Endothelial cell of umbilical vein (primary cell): ENCODE results near the gene OR7D4. TPM values are rescaled to one million over a fixed set of nuclear protein-coding genes. Genes with fewer than 3 reads are reported as not detected.
A peak's percentile ranks its signal among the peaks of the same experiment; 100 is the strongest.
"Not testable (repeated sequence)": the region's sequence is repeated elsewhere in the genome, so short reads cannot be mapped to it uniquely, and the experiment has no call there.

Source experiments
- BruUV-seq: library from RNA; stranded (reverse); fragments of 400-500 nt; replicated peaks from 2 replicates; lab custom pipeline; 2021; lab: Mats Ljungman, UMichigan
- CTCF ChIA-PET: fragments of 300-600, 350-600 bp; sonication (Branson Sonifier 250); formaldehyde crosslinking; loops from one replicate; lab custom pipeline; 2021; ENCODE audit warnings: antibody characterized with exemption, inconsistent platforms; lab: Charles Lee
- POLR2A ChIA-PET: fragments of 300-600, 350-600 bp; sonication (Branson Sonifier 250); formaldehyde crosslinking; loops from one replicate; lab custom pipeline; 2021; ENCODE audit warnings: antibody characterized with exemption, inconsistent platforms; lab: Charles Lee
- DNase-seq: peaks from one replicate; pipeline ENCODE4 v3.0.0-alpha.2; 2011; ENCODE audit warnings: low read depth, low spot score
- FAIRE-seq: peaks from 2 replicates; lab custom pipeline; 2011; peaks lifted over from hg19 to GRCh38; lab: Jason Lieb, UNC
- H2AFZ ChIP-seq: 2 replicates; pipeline ENCODE4 v1.6.0; 2012; ENCODE audit warnings: low read depth, low read length, control low read depth, inconsistent platforms
- H3K27ac ChIP-seq: 2 replicates; pipeline ENCODE4 v1.5.1; 2011; ENCODE audit warnings: low read depth, mild to moderate bottlenecking, control low read depth, low read length, moderate library complexity; ENCODE audit not compliant: insufficient read depth
- H3K27me3 ChIP-seq, 2 experiments: 2 replicates each; pipeline versions ENCODE4 v1.6.0 to v1.6.1; 2011; ENCODE audit warnings: low read length in 2 of 2, mixed read lengths in 1 of 2; ENCODE audit not compliant: control insufficient read depth in 2 of 2, insufficient read depth in 2 of 2
- H3K36me3 ChIP-seq, 2 experiments: 2 replicates in 1 of 2; 3 replicates in 1 of 2; pipeline ENCODE4 v1.5.1; 2011; ENCODE audit warnings: low read length in 2 of 2, mild to moderate bottlenecking in 1 of 2, moderate library complexity in 1 of 2; ENCODE audit not compliant: control insufficient read depth in 2 of 2, insufficient read depth in 2 of 2; ENCODE audit errors: extremely low read depth in 1 of 2
- H3K4me1 ChIP-seq: 3 replicates; pipeline ENCODE4 v1.5.1; 2011; ENCODE audit warnings: mild to moderate bottlenecking, low read length; ENCODE audit not compliant: control insufficient read depth, insufficient read depth; ENCODE audit errors: extremely low read depth
- H3K4me2 ChIP-seq: 2 replicates; pipeline ENCODE4 v1.6.1; 2011; ENCODE audit warnings: low read length, control low read depth, mixed read lengths; ENCODE audit not compliant: insufficient read depth
- H3K4me3 ChIP-seq, 3 experiments: fragments of 200-600 bp in 1 of 3; sonication (generic), shearing (Covaris generic) in 1 of 3; replicated peaks in 1 of 3; 2 replicates each; pipeline ENCODE4 v1.5.1; 2011 to 2016; ENCODE audit warnings: control low read depth in 3 of 3, low read length in 3 of 3, mild to moderate bottlenecking in 2 of 3, inconsistent platforms in 1 of 3, low read depth in 1 of 3, moderate library complexity in 1 of 3; ENCODE audit not compliant: insufficient read depth in 1 of 3
- H3K79me2 ChIP-seq: 2 replicates; pipeline ENCODE4 v1.6.0; 2012; ENCODE audit warnings: low read length, inconsistent platforms; ENCODE audit not compliant: control insufficient read depth, insufficient read depth
- H3K9ac ChIP-seq: replicated peaks from 2 replicates; pipeline ENCODE3; 2011; ENCODE audit warnings: low read length, control low read depth; ENCODE audit not compliant: insufficient read depth; ENCODE audit errors: extremely low read depth
- H3K9me1 ChIP-seq: replicated peaks from 3 replicates; pipeline ENCODE4 v1.6.0; 2011; ENCODE audit warnings: mild to moderate bottlenecking, low read length; ENCODE audit not compliant: control insufficient read depth, insufficient read depth; ENCODE audit errors: extremely low read depth
- H3K9me3 ChIP-seq: replicated peaks from 2 replicates; pipeline ENCODE4 v1.5.1; 2012; ENCODE audit warnings: low read length, inconsistent platforms; ENCODE audit not compliant: control insufficient read depth, insufficient read depth
- H4K20me1 ChIP-seq: replicated peaks from 2 replicates; pipeline ENCODE3; 2011; ENCODE audit warnings: mild to moderate bottlenecking, low read length; ENCODE audit not compliant: control insufficient read depth, insufficient read depth; ENCODE audit errors: extremely low read depth
- CTCF ChIP-seq, 2 donors: IDR thresholded peaks; 1 replicate in 1 of 2; 2 replicates in 1 of 2; pipeline ENCODE4 v1.5.1; 2011; ENCODE audit warnings: low read length in 2 of 2, mild to moderate bottlenecking in 2 of 2, moderate library complexity in 2 of 2, control low read depth in 1 of 2, inconsistent platforms in 1 of 2, low read depth in 1 of 2; ENCODE audit not compliant: insufficient read depth in 1 of 2; ENCODE audit errors: extremely low read depth in 1 of 2
- GATA2 ChIP-seq: IDR thresholded peaks from 2 replicates; pipeline ENCODE4 v1.7.0; 2011; ENCODE audit warnings: low read depth, mild to moderate bottlenecking, moderate library complexity, mixed read lengths, low read length; ENCODE audit not compliant: insufficient read length, insufficient read depth
- dilution Hi-C: fragments of 300-500 bp; cut with MboI; formaldehyde crosslinking; loops from one replicate; pipeline ENCODE4 v1.15.0; 2019; ENCODE audit warnings: low sequenced_read_pairs; ENCODE audit not compliant: extremely low pct_ligation_motif_present
- intact Hi-C: fragments of 100-400 bp; cut with micrococcal nuclease; formaldehyde crosslinking; loops from one replicate; pipeline ENCODE4 v1.10.0; 2022
- polyA plus RNA-seq, 4 experiments: library from polyadenylated mRNA; depleted of rRNA in 3 of 4; stranded (reverse) in 3 of 4; unstranded in 1 of 4; fragments of >200 nt; gene quantifications; 2 replicates each; pipeline versions ENCODE4 v1.2.1 to v1.2.3, GENCODE V29; 2011 to 2012; ENCODE audit warnings: missing spikeins in 1 of 4
- total RNA-seq: library from RNA; stranded (reverse); gene quantifications from 2 replicates; pipeline ENCODE4 v1.2.3, GENCODE V29; 2021

Gene OR7D4
- total and polyA plus RNA-seq, 2 donors (not counting 3 experiments of a cell fraction or from before 2014, with no cell fraction given), result not detected

GRCh38 chr19:9205501-9206113 lies 13.8 kb downstream of the OR7D4 start:
- BruUV-seq, result no TSS peak
- no peaks in the 10 kb centered on the region for H3K36me3 ChIP-seq
- FAIRE-seq (peak; percentile 82), DNase-seq (peak; percentile 58)
- no peaks in the 10 kb centered on the region for H3K4me1 ChIP-seq
- H3K9ac ChIP-seq, result no peak overlapping the region
- no peaks in the 10 kb centered on the region for H4K20me1 ChIP-seq
- no peak overlapping the region for H3K27ac ChIP-seq
- no peak for TF ChIP-seq GATA2
- peak; percentile 74 to 87 for TF ChIP-seq CTCF (IDR thresholded peaks at IDR 0.05; ENCODE audit: extremely low read depth in 1 of 2, insufficient read depth in 1 of 2, low read depth in 1 of 2, low read length in 2 of 2)
- ChIA-PET CTCF (interaction anchor here (0.5 to 1.9 kb wide), 27 partner anchors 11 to 795 kb away, joined by 3 to 12 read pairs (median 4); partner anchors contain the start of gene ZNF266), POLR2A (no interaction called here)
- dilution Hi-C loops (no loop called here), intact Hi-C loops (loop anchor here (1.0 to 10.0 kb wide), 5 partner anchors 69 to 591 kb away; partner anchors contain the start of genes ZNF121 and ZNF561)
- no peaks in the 10 kb centered on the region for H3K79me2 ChIP-seq
- H2AFZ ChIP-seq, result peak overlapping the region; percentile 80
- no peaks in the 10 kb centered on the region for H3K9me1 ChIP-seq
- H3K9me3 ChIP-seq, result no peaks in the 10 kb centered on the region
- no peak overlapping the region for H3K4me2 ChIP-seq
- no peak overlapping the region for H3K4me3 ChIP-seq
- no peaks in the 10 kb centered on the region for H3K27me3 ChIP-seq

- H3K9ac ChIP-seq, H3K4me3 ChIP-seq, BruUV-seq, H3K79me2 ChIP-seq, H3K27me3 ChIP-seq, intact Hi-C loops, H2AFZ ChIP-seq, H3K9me3 ChIP-seq, H3K4me2 ChIP-seq, H3K27ac ChIP-seq, POLR2A ChIA-PET, H3K36me3 ChIP-seq, dilution Hi-C loops, H3K4me1 ChIP-seq, DNase-seq, FAIRE-seq, H3K9me1 ChIP-seq, H4K20me1 ChIP-seq: not testable (repeated sequence)
- CTCF ChIA-PET, result interaction anchor here (1.3 kb wide), 2 partner anchors 9 to 10 kb away, joined by 3 read pairs; no protein-coding TSS in a partner anchor
Observed at GRCh38 chr19:9198044-9198443, 21.3 kb downstream of the OR7D4 start.
